ENCODE data around the gene OTULIN.

The OTULIN gene

GRCh38 chr5:14712666-14713065, 48.1 kb downstream of the OTULIN start:
- no peak for TF ChIP-seq CTCF (IDR thresholded peaks at IDR 0.05; ENCODE audit: low read depth, low read length)
- H3K4me3 ChIP-seq (ENCODE audit: low read depth, low read length), result no peak overlapping the region

- H3K4me3 ChIP-seq (ENCODE audit: low read depth, low read length), result no peak overlapping the region
- TF ChIP-seq CTCF (IDR thresholded peaks at IDR 0.05; ENCODE audit: low read depth, low read length), result no peak
Observed at GRCh38 chr5:14713476-14714390, 49.2 kb downstream of the OTULIN start.

- no peak for TF ChIP-seq CTCF (IDR thresholded peaks at IDR 0.05; ENCODE audit: low read depth, low read length)
- no peak overlapping the region for H3K4me3 ChIP-seq (ENCODE audit: low read depth, low read length)
Observed at GRCh38 chr5:14714706-14715105, 50.2 kb downstream of the OTULIN start.

GRCh38 chr5:14715481-14715880, 51.0 kb downstream of the OTULIN start:
- H3K4me3 ChIP-seq (ENCODE audit: low read depth, low read length), result no peak overlapping the region
- no peak for TF ChIP-seq CTCF (IDR thresholded peaks at IDR 0.05; ENCODE audit: low read depth, low read length)

GRCh38 chr5:14716755-14717752, 52.5 kb downstream of the OTULIN start:
- H3K4me3 ChIP-seq (ENCODE audit: low read depth, low read length), result no peak overlapping the region
- no peak for TF ChIP-seq CTCF (IDR thresholded peaks at IDR 0.05; ENCODE audit: low read depth, low read length)

GRCh38 chr5:14718778-14719177, 54.3 kb downstream of the OTULIN start:
- no peak overlapping the region for H3K4me3 ChIP-seq (ENCODE audit: low read depth, low read length)
- no peak for TF ChIP-seq CTCF (IDR thresholded peaks at IDR 0.05; ENCODE audit: low read depth, low read length)
